H9 (cell line): Measurements from ENCODE around the gene RIC8A. TPM values are rescaled to one million over a fixed set of nuclear protein-coding genes. Genes with fewer than 3 reads are reported as not detected.

ENCODE experiments used
- DNase-seq: peaks from one replicate; pipeline ENCODE4 v3.0.0-alpha.2; 2017
- H2AFZ ChIP-seq: one replicate; pipeline ENCODE4 v1.6.1; 2013; ENCODE audit warnings: mild to moderate bottlenecking, low read length, control low read depth, moderate library complexity
- H2AK5ac ChIP-seq: 2 replicates; pipeline ENCODE4 v1.6.1; 2013; ENCODE audit warnings: low read length, control low read depth, mixed read lengths; ENCODE audit not compliant: insufficient read length
- H2BK120ac ChIP-seq: one replicate; pipeline ENCODE4 v1.6.1; 2013; ENCODE audit warnings: low read depth, mild to moderate bottlenecking, low read length, control low read depth, inconsistent platforms; ENCODE audit not compliant: poor library complexity, severe bottlenecking
- H2BK12ac ChIP-seq: 2 replicates; pipeline ENCODE4 v1.6.1; 2013; ENCODE audit warnings: low read length, control low read depth, mixed read lengths, low read depth; ENCODE audit not compliant: insufficient read length
- H2BK15ac ChIP-seq: 2 replicates; pipeline ENCODE4 v1.6.1; 2013; ENCODE audit warnings: low read depth, low read length, control low read depth
- H2BK20ac ChIP-seq: one replicate; pipeline ENCODE4 v1.6.1; 2013; ENCODE audit warnings: low read depth, mild to moderate bottlenecking, low read length, control low read depth, inconsistent platforms; ENCODE audit not compliant: poor library complexity, severe bottlenecking
- H2BK5ac ChIP-seq: 2 replicates; pipeline ENCODE4 v1.6.1; 2013; ENCODE audit warnings: low read length, control low read depth, mixed read lengths; ENCODE audit not compliant: insufficient read length
- H3K14ac ChIP-seq: 2 replicates; pipeline ENCODE4 v1.6.1; 2013; ENCODE audit warnings: low read length, control low read depth; ENCODE audit not compliant: insufficient read depth
- H3K18ac ChIP-seq: 2 replicates; pipeline ENCODE4 v1.6.1; 2013; ENCODE audit warnings: low read depth, mild to moderate bottlenecking, mixed read lengths, low read length, control low read depth; ENCODE audit not compliant: insufficient read length
- H3K23ac ChIP-seq: 2 replicates; pipeline ENCODE4 v1.6.1; 2013; ENCODE audit warnings: low read length, control low read depth, mixed read lengths, low read depth; ENCODE audit not compliant: insufficient read length
- H3K23me2 ChIP-seq: 2 replicates; pipeline ENCODE4 v1.6.1; 2013; ENCODE audit warnings: low read depth, mild to moderate bottlenecking, mixed read lengths, low read length, control low read depth; ENCODE audit not compliant: insufficient read length, poor library complexity, severe bottlenecking
- H3K27ac ChIP-seq: 2 replicates; pipeline ENCODE4 v1.5.1; 2013; ENCODE audit warnings: low read length, control low read depth, mixed read lengths, low read depth; ENCODE audit not compliant: insufficient read length
- H3K27me3 ChIP-seq: 2 replicates; pipeline ENCODE4 v1.6.1; 2013; ENCODE audit warnings: low read length, control low read depth, inconsistent platforms; ENCODE audit not compliant: insufficient read depth
- H3K4ac ChIP-seq: 2 replicates; pipeline ENCODE4 v1.6.1; 2013; ENCODE audit warnings: low read depth, mild to moderate bottlenecking, control low read depth, inconsistent platforms, low read length, moderate library complexity
- H3K4me1 ChIP-seq: 2 replicates; pipeline ENCODE4 v1.6.1; 2013; ENCODE audit warnings: low read length, control low read depth, inconsistent platforms; ENCODE audit not compliant: insufficient read depth
- H3K4me2 ChIP-seq: 2 replicates; pipeline ENCODE4 v1.6.1; 2013; ENCODE audit warnings: low read length, control low read depth, mixed read lengths; ENCODE audit not compliant: insufficient read length, insufficient read depth
- H3K56ac ChIP-seq: 2 replicates; pipeline ENCODE4 v1.6.1; 2013; ENCODE audit warnings: low read depth, mild to moderate bottlenecking, mixed read lengths, low read length, control low read depth; ENCODE audit not compliant: insufficient read length
- H3K79me1 ChIP-seq: 2 replicates; pipeline ENCODE4 v1.6.1; 2013; ENCODE audit warnings: low read depth, mild to moderate bottlenecking, moderate library complexity, low read length, control low read depth, inconsistent platforms; ENCODE audit not compliant: insufficient read depth, poor library complexity, severe bottlenecking
- H3K79me2 ChIP-seq: 2 replicates; pipeline ENCODE4 v1.6.1; 2013; ENCODE audit warnings: low read length, control low read depth, inconsistent platforms; ENCODE audit not compliant: insufficient read depth
- H3K9ac ChIP-seq: 2 replicates; pipeline ENCODE4 v1.6.1; 2013; ENCODE audit warnings: low read length, control low read depth, mixed read lengths; ENCODE audit not compliant: insufficient read length; ENCODE audit errors: extremely low read depth
- H3K9me3 ChIP-seq: one replicate; pipeline ENCODE4 v1.6.1; 2013; ENCODE audit warnings: low read depth, low read length, inconsistent platforms; ENCODE audit not compliant: control insufficient read depth
- H3T11ph ChIP-seq: one replicate; pipeline ENCODE4 v1.6.1; 2013; ENCODE audit warnings: mild to moderate bottlenecking, low read length, control low read depth, inconsistent platforms
- H4K20me1 ChIP-seq: one replicate; pipeline ENCODE4 v1.6.1; 2013; ENCODE audit not compliant: control insufficient read depth, insufficient read length, insufficient read depth
- H4K5ac ChIP-seq: 2 replicates; pipeline ENCODE4 v1.6.1; 2013; ENCODE audit warnings: low read depth, mild to moderate bottlenecking, mixed read lengths, low read length, control low read depth; ENCODE audit not compliant: insufficient read length
- H4K8ac ChIP-seq: replicated peaks from 2 replicates; pipeline ENCODE4 v1.6.1; 2013; ENCODE audit warnings: low read length, control low read depth, mixed read lengths, low read depth; ENCODE audit not compliant: insufficient read length
- H4K91ac ChIP-seq: 2 replicates; pipeline ENCODE4 v1.6.1; 2013; ENCODE audit warnings: low read depth, mild to moderate bottlenecking, moderate library complexity, mixed read lengths, low read length, control low read depth; ENCODE audit not compliant: insufficient read length
- H3K27ac Mint-ChIP-seq, 3 experiments: 2 replicates in 2 of 3; 3 replicates in 1 of 3; pipeline ENCODE4 v1.8.0; 2020 to 2021; ENCODE audit warnings: mixed read lengths in 3 of 3, mild to moderate bottlenecking in 1 of 3, moderate library complexity in 1 of 3
- H3K27me3 Mint-ChIP-seq: 2 replicates; pipeline ENCODE4 v1.8.0; 2021; ENCODE audit warnings: low read depth, mild to moderate bottlenecking, moderate library complexity, mixed read lengths
- H3K36me3 Mint-ChIP-seq, 3 experiments: 2 replicates in 2 of 3; 3 replicates in 1 of 3; pipeline ENCODE4 v1.8.0; 2020 to 2021; ENCODE audit warnings: low read depth in 3 of 3, mixed read lengths in 3 of 3; ENCODE audit not compliant: insufficient read depth in 1 of 3
- H3K4me1 Mint-ChIP-seq, 2 experiments: 2 replicates each; pipeline ENCODE4 v1.8.0; 2020; ENCODE audit warnings: mixed read lengths in 2 of 2
- H3K4me3 Mint-ChIP-seq, 2 experiments: 2 replicates in 1 of 2; 3 replicates in 1 of 2; pipeline ENCODE4 v1.8.0; 2020 to 2021; ENCODE audit warnings: mild to moderate bottlenecking in 2 of 2, mixed read lengths in 2 of 2, moderate library complexity in 1 of 2
- H3K9me3 Mint-ChIP-seq, 2 experiments: 2 replicates in 1 of 2; 3 replicates in 1 of 2; pipeline ENCODE4 v1.8.0; 2020; ENCODE audit warnings: mild to moderate bottlenecking in 2 of 2, mixed read lengths in 2 of 2, moderate library complexity in 1 of 2
- CTCF ChIP-seq: fragments of 200-600 bp; sonication (generic); conservative IDR thresholded peaks from 3 replicates; pipeline ENCODE4 v1.8.0; 2021; ENCODE audit warnings: antibody characterized with exemption, mild to moderate bottlenecking
- WGBS: extraction: QIAGEN DNeasy Blood & Tissue Kit; methylation state at CpG from one replicate; pipeline ENCODE4 v1.1.7; 2013; ENCODE audit warnings: missing lambda C conversion rate, low lambda C conversion rate, mixed read lengths; ENCODE audit not compliant: insufficient read length; ENCODE audit errors: extremely low coverage; 5-methylcytosine and 5-hydroxymethylcytosine counted together
- total RNA-seq: library from RNA; stranded (reverse); gene quantifications from 2 replicates; pipeline ENCODE4 v1.2.1, GENCODE V29; 2021

RIC8A gene
- total RNA-seq, 1 experiment from 2014 or later: 94.9 TPM

DNA sequence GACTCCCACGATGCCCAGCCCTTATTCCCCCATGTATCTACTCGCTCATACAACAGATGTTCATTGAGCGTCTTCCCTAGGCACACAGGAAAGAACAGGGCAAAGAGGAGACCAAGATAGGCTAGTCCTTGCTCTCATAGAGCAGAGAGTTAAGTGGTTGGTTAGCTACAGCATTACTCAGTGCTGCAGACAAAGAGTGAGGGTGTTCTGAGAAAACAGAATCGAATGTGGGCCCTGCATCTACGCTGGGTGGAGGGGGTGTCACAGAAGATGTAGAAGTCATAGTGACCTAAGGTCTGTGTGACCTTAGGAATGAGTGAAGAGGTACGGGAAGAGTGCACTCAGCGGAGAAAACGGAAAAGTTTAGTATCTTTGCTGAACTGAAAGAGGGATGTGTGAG is 41.6 kb downstream of the RIC8A start:
- Histone ChIP-seq H3T11ph (no peak overlapping the region), H3K18ac (no peak overlapping the region), H3K27me3 (no peaks in the 10 kb centered on the region), H3K4me2 (no peak overlapping the region), H3K79me1 (no peaks in the 10 kb centered on the region), H2BK12ac (no peak overlapping the region), H2AFZ (no peak overlapping the region), H2BK5ac (no peak overlapping the region), H3K27ac (no peak overlapping the region), H2BK15ac (no peak overlapping the region), H2AK5ac (no peak overlapping the region), H3K56ac (no peak overlapping the region), H3K23ac (no peak overlapping the region), H3K14ac (no peak overlapping the region), H3K9me3 (no peaks in the 10 kb centered on the region), H3K23me2 (no peaks in the 10 kb centered on the region), H4K91ac (no peak overlapping the region), H4K5ac (no peak overlapping the region), H4K8ac (no peak overlapping the region), H2BK20ac (no peak overlapping the region), H4K20me1 (no peaks in the 10 kb centered on the region), H3K79me2 (no peaks in the 10 kb centered on the region), H2BK120ac (no peak overlapping the region), H3K4me1 (no peaks in the 10 kb centered on the region), H3K9ac (no peak overlapping the region), H3K4ac (no peak overlapping the region)
- no peak for TF ChIP-seq CTCF
- WGBS: no CpG with 5 or more reads among the region's 8 CpGs
- Mint-ChIP-seq H3K9me3 (no peaks in the 10 kb centered on the region), H3K36me3 (peaks cover 54 to 85% (median 65%) of the 10 kb centered on the region in 3 experiments), H3K4me3 (no peak overlapping the region; a peak in 1 of 5 replicates), H3K27me3 (no peaks in the 10 kb centered on the region; the same call in 1 of the 2 replicates), H3K4me1 (peaks cover 0 to 5% of the 10 kb centered on the region in 2 experiments; a peak in 2 of 4 replicates), H3K27ac (peak overlapping the region in 1 of 3 experiments; percentile 0; a peak in 2 of 7 replicates)
- no peak for DNase-seq
